22Rv1 (cell line): Measurements from ENCODE around the gene RNASE4.

Source experiments
- CTCF ChIP-seq: fragments of 450-650 bp; IDR thresholded peaks from 2 replicates; pipeline ENCODE4 v1.5.1; 2017; ENCODE audit warnings: mild to moderate bottlenecking
- ZFX ChIP-seq: fragments of 450-650 bp; IDR thresholded peaks from 2 replicates; pipeline ENCODE4 v1.6.1; 2017; ENCODE audit warnings: antibody characterized with exemption, borderline replicate concordance

- TF ChIP-seq CTCF (no peak), ZFX (no peak)
These were observed 37.7 kb downstream of the RNASE4 start for GRCh38 chr14:20722016-20722415.
